Liver (tissue), 9 donors: ENCODE data around the gene CHIT1. TPM values are rescaled to one million over a fixed set of nuclear protein-coding genes. Genes with fewer than 3 reads are reported as not detected.

Experiments used
- DNase-seq: peaks from one replicate; pipeline ENCODE4 v3.0.0-alpha.2; 2017; ENCODE audit warnings: low spot score
- H3K27ac ChIP-seq, 2 donors: one replicate each; pipeline ENCODE4 v1.7.0; 2013; ENCODE audit warnings: inconsistent platforms in 2 of 2, low read length in 2 of 2, control low read depth in 1 of 2, low read depth in 1 of 2, mild to moderate bottlenecking in 1 of 2
- H3K27me3 ChIP-seq, 4 donors: one replicate each; pipeline versions ENCODE4 v1.6.1 to v1.7.0; 2013; ENCODE audit warnings: low read length in 3 of 4, inconsistent platforms in 1 of 4, mild to moderate bottlenecking in 1 of 4, moderate library complexity in 1 of 4; ENCODE audit not compliant: control insufficient read depth in 4 of 4, insufficient read depth in 4 of 4
- H3K36me3 ChIP-seq, 4 donors: one replicate each; pipeline versions ENCODE4 v1.6.1 to v1.7.0; 2013; ENCODE audit warnings: low read length in 3 of 4, mild to moderate bottlenecking in 3 of 4, low read depth in 1 of 4, moderate library complexity in 1 of 4; ENCODE audit not compliant: control insufficient read depth in 4 of 4, insufficient read depth in 3 of 4
- H3K4me1 ChIP-seq, 4 donors: one replicate each; pipeline versions ENCODE4 v1.6.1 to v1.7.0; 2013; ENCODE audit warnings: low read length in 3 of 4, mild to moderate bottlenecking in 3 of 4, moderate library complexity in 1 of 4; ENCODE audit not compliant: control insufficient read depth in 4 of 4, insufficient read depth in 4 of 4
- H3K4me3 ChIP-seq, 3 donors: one replicate each; pipeline versions ENCODE4 v1.6.1 to v1.7.0; 2013; ENCODE audit warnings: low read length in 3 of 3, control low read depth in 1 of 3, low read depth in 1 of 3, mild to moderate bottlenecking in 1 of 3
- H3K9ac ChIP-seq, 2 donors: one replicate each; pipeline ENCODE4 v1.7.0; 2013; ENCODE audit warnings: low read length in 2 of 2, mild to moderate bottlenecking in 2 of 2, moderate library complexity in 2 of 2, control low read depth in 1 of 2, low read depth in 1 of 2
- H3K9me3 ChIP-seq, 4 donors: one replicate each; pipeline versions ENCODE4 v1.6.1 to v1.7.0; 2013; ENCODE audit warnings: low read length in 3 of 4; ENCODE audit not compliant: control insufficient read depth in 4 of 4
- CTCF ChIP-seq: fragments of 150-350 bp; IDR thresholded peaks from 2 replicates; pipeline ENCODE4 v1.5.1; 2017; ENCODE audit warnings: improper control_type of control experiment, low read depth, low read length; ENCODE audit not compliant: missing input control
- EGR1 ChIP-seq, 2 donors: IDR thresholded peaks; 2 replicates each; pipeline ENCODE4 v1.6.1; 2016 to 2018; ENCODE audit warnings: antibody characterized with exemption in 2 of 2, low read depth in 2 of 2
- FOXA1 ChIP-seq: IDR thresholded peaks from 2 replicates; pipeline ENCODE4 v1.6.1; 2016; ENCODE audit warnings: antibody characterized with exemption
- FOXA2 ChIP-seq: IDR thresholded peaks from 2 replicates; pipeline ENCODE4 v1.6.1; 2016; ENCODE audit warnings: antibody characterized with exemption
- GABPA ChIP-seq, 2 donors: IDR thresholded peaks in 1 of 2; conservative IDR thresholded peaks in 1 of 2; 2 replicates each; pipeline ENCODE4 v1.6.1; 2016; ENCODE audit warnings: antibody characterized with exemption in 2 of 2, mild to moderate bottlenecking in 1 of 2, moderate library complexity in 1 of 2
- HNF4A ChIP-seq, 2 donors: conservative IDR thresholded peaks; 2 replicates each; pipeline ENCODE4 v1.6.1; 2016; ENCODE audit warnings: antibody characterized with exemption in 2 of 2, mild to moderate bottlenecking in 2 of 2
- JUND ChIP-seq, 2 donors: IDR thresholded peaks; 2 replicates each; pipeline ENCODE4 v1.6.1; 2016; ENCODE audit warnings: antibody characterized with exemption in 2 of 2
- MAX ChIP-seq: IDR thresholded peaks from 2 replicates; pipeline ENCODE4 v1.6.1; 2016; ENCODE audit warnings: antibody characterized with exemption
- NR2F2 ChIP-seq: IDR thresholded peaks from 2 replicates; pipeline ENCODE4 v1.6.1; 2016; ENCODE audit warnings: antibody characterized with exemption
- RAD21 ChIP-seq, 2 donors: IDR thresholded peaks; 2 replicates each; pipeline ENCODE4 v1.6.1; 2016; ENCODE audit warnings: antibody characterized with exemption in 2 of 2, mild to moderate bottlenecking in 2 of 2
- SP1 ChIP-seq: IDR thresholded peaks from 2 replicates; pipeline ENCODE4 v1.6.1; 2018; ENCODE audit warnings: antibody characterized with exemption, mild to moderate bottlenecking
- TAF1 ChIP-seq: conservative IDR thresholded peaks from 2 replicates; pipeline ENCODE4 v1.6.1; 2016; ENCODE audit warnings: antibody characterized with exemption, mild to moderate bottlenecking
- YY1 ChIP-seq: IDR thresholded peaks from 2 replicates; pipeline ENCODE4 v1.6.1; 2016; ENCODE audit warnings: antibody characterized with exemption, mild to moderate bottlenecking
- WGBS: extraction: QIAGEN DNeasy Blood & Tissue Kit; methylation state at CpG from one replicate; pipeline ENCODE4 v1.1.7; 2013; 5-methylcytosine and 5-hydroxymethylcytosine counted together
- polyA plus RNA-seq, 2 donors: library from polyadenylated mRNA; stranded (reverse) in 1 of 2; unstranded in 1 of 2; fragments of 200-250 nt in 1 of 2; fragments of >200 nt in 1 of 2; fragmentation: Nextera tagmentation in 1 of 2; extraction: Ambion mirVana in 1 of 2; gene quantifications; one replicate each; pipeline versions ENCODE4 v1.2.1 to v1.2.3, GENCODE V29; 2013 to 2015
- total RNA-seq, 2 donors: library from RNA; depleted of rRNA; stranded (reverse); fragments of >200 nt; gene quantifications; one replicate each; pipeline ENCODE4 v1.2.3, GENCODE V29; 2014
- TF ChIP-seq, protein P1 (sequence below): IDR thresholded peaks from 2 replicates; pipeline ENCODE4 v1.6.1; 2016; ENCODE audit warnings: antibody characterized with exemption
- TF ChIP-seq, protein P2 (sequence below): IDR thresholded peaks from 2 replicates; pipeline ENCODE4 v1.6.1; 2016; ENCODE audit warnings: antibody characterized with exemption, mild to moderate bottlenecking
- donor health status: healthy.
- donor health status: healthy.
- donor health status: healthy.
- donor health status: healthy.
- donor health status: healthy.

CHIT1 gene
- total and polyA plus RNA-seq, 4 donors = under 0.01 to 0.07 TPM; not detected in 2

GRCh38 chr1:203186091-203186445 is 43.4 kb downstream of the CHIT1 start:
- Histone ChIP-seq H3K27ac (no peak overlapping the region), H3K4me3 (no peak overlapping the region)

GRCh38 chr1:203185585-203185984 is 43.9 kb downstream of the CHIT1 start:
- peaks cover 0 to 8% (median 2%) of the 10 kb centered on the region in 4 donors for H3K4me1 ChIP-seq
- no peaks in the 10 kb centered on the region for H3K36me3 ChIP-seq
- H3K4me3 ChIP-seq = no peak overlapping the region
- no peak for TF ChIP-seq RAD21 (IDR thresholded peaks at IDR 0.05)
- TF ChIP-seq SP1 = no peak
- no peak for TF ChIP-seq EGR1 (IDR thresholded peaks at IDR 0.05; ENCODE audit: low read depth in 2 of 2)
- no peak for TF ChIP-seq TAF1
- TF ChIP-seq GABPA (IDR thresholded peaks at IDR 0.05 in 1 of 2, conservative IDR thresholded peaks at IDR 0.05 in 1 of 2) = no peak
- TF ChIP-seq, protein P1, sequence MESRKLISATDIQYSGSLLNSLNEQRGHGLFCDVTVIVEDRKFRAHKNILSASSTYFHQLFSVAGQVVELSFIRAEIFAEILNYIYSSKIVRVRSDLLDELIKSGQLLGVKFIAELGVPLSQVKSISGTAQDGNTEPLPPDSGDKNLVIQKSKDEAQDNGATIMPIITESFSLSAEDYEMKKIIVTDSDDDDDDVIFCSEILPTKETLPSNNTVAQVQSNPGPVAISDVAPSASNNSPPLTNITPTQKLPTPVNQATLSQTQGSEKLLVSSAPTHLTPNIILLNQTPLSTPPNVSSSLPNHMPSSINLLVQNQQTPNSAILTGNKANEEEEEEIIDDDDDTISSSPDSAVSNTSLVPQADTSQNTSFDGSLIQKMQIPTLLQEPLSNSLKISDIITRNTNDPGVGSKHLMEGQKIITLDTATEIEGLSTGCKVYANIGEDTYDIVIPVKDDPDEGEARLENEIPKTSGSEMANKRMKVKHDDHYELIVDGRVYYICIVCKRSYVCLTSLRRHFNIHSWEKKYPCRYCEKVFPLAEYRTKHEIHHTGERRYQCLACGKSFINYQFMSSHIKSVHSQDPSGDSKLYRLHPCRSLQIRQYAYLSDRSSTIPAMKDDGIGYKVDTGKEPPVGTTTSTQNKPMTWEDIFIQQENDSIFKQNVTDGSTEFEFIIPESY = no peak
- TF ChIP-seq YY1 = no peak
- TF ChIP-seq, protein P2, sequence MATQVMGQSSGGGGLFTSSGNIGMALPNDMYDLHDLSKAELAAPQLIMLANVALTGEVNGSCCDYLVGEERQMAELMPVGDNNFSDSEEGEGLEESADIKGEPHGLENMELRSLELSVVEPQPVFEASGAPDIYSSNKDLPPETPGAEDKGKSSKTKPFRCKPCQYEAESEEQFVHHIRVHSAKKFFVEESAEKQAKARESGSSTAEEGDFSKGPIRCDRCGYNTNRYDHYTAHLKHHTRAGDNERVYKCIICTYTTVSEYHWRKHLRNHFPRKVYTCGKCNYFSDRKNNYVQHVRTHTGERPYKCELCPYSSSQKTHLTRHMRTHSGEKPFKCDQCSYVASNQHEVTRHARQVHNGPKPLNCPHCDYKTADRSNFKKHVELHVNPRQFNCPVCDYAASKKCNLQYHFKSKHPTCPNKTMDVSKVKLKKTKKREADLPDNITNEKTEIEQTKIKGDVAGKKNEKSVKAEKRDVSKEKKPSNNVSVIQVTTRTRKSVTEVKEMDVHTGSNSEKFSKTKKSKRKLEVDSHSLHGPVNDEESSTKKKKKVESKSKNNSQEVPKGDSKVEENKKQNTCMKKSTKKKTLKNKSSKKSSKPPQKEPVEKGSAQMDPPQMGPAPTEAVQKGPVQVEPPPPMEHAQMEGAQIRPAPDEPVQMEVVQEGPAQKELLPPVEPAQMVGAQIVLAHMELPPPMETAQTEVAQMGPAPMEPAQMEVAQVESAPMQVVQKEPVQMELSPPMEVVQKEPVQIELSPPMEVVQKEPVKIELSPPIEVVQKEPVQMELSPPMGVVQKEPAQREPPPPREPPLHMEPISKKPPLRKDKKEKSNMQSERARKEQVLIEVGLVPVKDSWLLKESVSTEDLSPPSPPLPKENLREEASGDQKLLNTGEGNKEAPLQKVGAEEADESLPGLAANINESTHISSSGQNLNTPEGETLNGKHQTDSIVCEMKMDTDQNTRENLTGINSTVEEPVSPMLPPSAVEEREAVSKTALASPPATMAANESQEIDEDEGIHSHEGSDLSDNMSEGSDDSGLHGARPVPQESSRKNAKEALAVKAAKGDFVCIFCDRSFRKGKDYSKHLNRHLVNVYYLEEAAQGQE = no peak
- DNase-seq = no peak
- no peak overlapping the region for H3K27ac ChIP-seq
- H3K9ac ChIP-seq = no peak overlapping the region
- H3K9me3 ChIP-seq = no peaks in the 10 kb centered on the region
- WGBS = 94% methylated on average over 4 of the region's 4 CpGs
- H3K27me3 ChIP-seq = no peaks in the 10 kb centered on the region

More at GRCh38 chr1:203186091-203186445, 43.4 kb downstream of the CHIT1 start:
- TF ChIP-seq JUND (IDR thresholded peaks at IDR 0.05) = no peak
- TF ChIP-seq FOXA2 = no peak
- no peak for TF ChIP-seq MAX
- TF ChIP-seq FOXA1 = no peak
- no peak for TF ChIP-seq YY1
- TF ChIP-seq GABPA (IDR thresholded peaks at IDR 0.05 in 1 of 2, conservative IDR thresholded peaks at IDR 0.05 in 1 of 2) = no peak
- no peak for TF ChIP-seq NR2F2
- no peak for TF ChIP-seq CTCF
- TF ChIP-seq HNF4A (conservative IDR thresholded peaks at IDR 0.05) = no peak
- TF ChIP-seq, protein P2 = no peak
- no peaks in the 10 kb centered on the region for H3K9me3 ChIP-seq
- H3K36me3 ChIP-seq = no peaks in the 10 kb centered on the region
- H3K9ac ChIP-seq = no peak overlapping the region
- WGBS = 92% methylated on average over 5 of the region's 5 CpGs
- peaks cover 0 to 8% (median 2%) of the 10 kb centered on the region in 4 donors for H3K4me1 ChIP-seq
- no peak for DNase-seq
- H3K27me3 ChIP-seq = no peaks in the 10 kb centered on the region
